ENCODE results near the gene UCN. TPM values are rescaled to one million over a fixed set of nuclear protein-coding genes. Genes with fewer than 3 reads are reported as not detected.

Gene UCN
- total RNA-seq, 6 donors from 2014 or later, result 2.6 to 81.7 (median 4.6) TPM

GRCh38 chr2:27261241-27261925, 46.9 kb downstream of the UCN start:
- Histone ChIP-seq H3K9me3 (no peaks in the 10 kb centered on the region), H3K27me3 (peaks cover 1 to 41% (median 28%) of the 10 kb centered on the region in 4 donors), H3K4me3 (no peak overlapping the region), H3K36me3 (no peaks in the 10 kb centered on the region), H3K27ac (no peak overlapping the region), H3K4me1 (peaks cover 33 to 43% (median 36%) of the 10 kb centered on the region in 4 donors)
- ATAC-seq (ENCODE audit: low FRiP score in 2 of 2), result no peak
- WGBS, 2 donors, result 41 to 66% methylated on average over 11 of the region's 11 CpGs
- no peak for DNase-seq
- TF ChIP-seq POLR2AphosphoS5 (IDR thresholded peaks at IDR 0.05) (no peak), POLR2A (IDR thresholded peaks at IDR 0.05) (no peak), CTCF (IDR thresholded peaks at IDR 0.05) (no peak), EP300 (IDR thresholded peaks at IDR 0.05) (no peak)

- 86% methylated on average over 8 of the region's 8 CpGs for WGBS, 2 donors
- Histone ChIP-seq H3K4me3 (no peak overlapping the region), H3K27ac (no peak overlapping the region), H3K4me1 (peaks cover 13 to 17% (median 15%) of the 10 kb centered on the region in 4 donors), H3K9me3 (no peaks in the 10 kb centered on the region), H3K27me3 (peaks cover 1 to 22% (median 19%) of the 10 kb centered on the region in 4 donors), H3K36me3 (no peaks in the 10 kb centered on the region)
- ATAC-seq (ENCODE audit: low FRiP score in 2 of 2) (no peak), DNase-seq (no peak)
- TF ChIP-seq POLR2AphosphoS5 (IDR thresholded peaks at IDR 0.05), result no peak
- no peak for TF ChIP-seq EP300 (IDR thresholded peaks at IDR 0.05)
- TF ChIP-seq POLR2A (IDR thresholded peaks at IDR 0.05), result no peak
- no peak for TF ChIP-seq CTCF (IDR thresholded peaks at IDR 0.05)
Measured at GRCh38 chr2:27258051-27258450, 50.2 kb downstream of the UCN start.

Other genes with a start within 250 kb of the UCN start
- gene OST4, start 236.8 kb downstream of the UCN start, total RNA-seq, result 100 to 1,000 TPM in 5 of 6 donors, 10 to 100 TPM in 1; 90.4 to 265 (median 176) TPM
- 100 to 1,000 TPM in 2 of 6 donors, 10 to 100 TPM in 4; 20.7 to 158 (median 49.0) TPM for gene EMILIN1, start 229.8 kb downstream of the UCN start, total RNA-seq
- gene KHK, start 221.7 kb downstream of the UCN start, total RNA-seq, result 10 to 100 TPM in 1 of 6 donors, 1 to 10 TPM in 5; 2.4 to 10.4 (median 6.3) TPM
- gene CGREF1, start 189.3 kb downstream of the UCN start, total RNA-seq, result 1 to 10 TPM in 2 of 6 donors, under 1 TPM in 1, not detected in 3; 0.79 to 1.2 (median 1.0) TPM
- under 1 TPM in 3 of 6 donors, not detected in 3; 0.10 to 0.30 (median 0.11) TPM for gene ABHD1, start 184.6 kb downstream of the UCN start, total RNA-seq
- gene PREB, start 173.8 kb downstream of the UCN start, total RNA-seq, result 100 to 1,000 TPM in 1 of 6 donors, 10 to 100 TPM in 5; 45.7 to 102 (median 66.0) TPM
- not detected for gene PRR30, start 169.0 kb downstream of the UCN start, total RNA-seq
- under 1 TPM in 2 of 6 donors, not detected in 4; 0.13 to 0.20 TPM for gene TCF23, start 159.4 kb downstream of the UCN start, total RNA-seq
- gene ATRAID, start 96.4 kb downstream of the UCN start, total RNA-seq, result 100 to 1,000 TPM in 4 of 6 donors, 10 to 100 TPM in 2; 53.4 to 126 (median 112) TPM
- gene SLC5A6, start 96.2 kb downstream of the UCN start, total RNA-seq, result 10 to 100 TPM; 13.6 to 29.6 (median 21.0) TPM
- 10 to 100 TPM; 19.8 to 66.0 (median 33.5) TPM for gene CAD, start 91.1 kb downstream of the UCN start, total RNA-seq
- 1 to 10 TPM in 4 of 6 donors, under 1 TPM in 2; 0.20 to 2.3 (median 1.2) TPM for gene SLC30A3, start 45.4 kb downstream of the UCN start, total RNA-seq
- not detected for gene DNAJC5G, start 33.0 kb downstream of the UCN start, total RNA-seq
- under 1 TPM in 1 of 6 donors, not detected in 5; 0.49 TPM for gene TRIM54, start 26.0 kb downstream of the UCN start, total RNA-seq
- gene MPV17, start 14.7 kb upstream of the UCN start, total RNA-seq, result 10 to 100 TPM; 51.2 to 99.3 (median 75.9) TPM
- 100 to 1,000 TPM in 1 of 6 donors, 10 to 100 TPM in 5; 43.9 to 104 (median 48.9) TPM for gene GTF3C2, start 48.3 kb upstream of the UCN start, total RNA-seq
- gene EIF2B4, start 61.9 kb upstream of the UCN start, total RNA-seq, result 10 to 100 TPM; 24.8 to 48.2 (median 29.8) TPM
- 100 to 1,000 TPM in 3 of 6 donors, 10 to 100 TPM in 3; 69.1 to 142 (median 113) TPM for gene SNX17, start 62.2 kb upstream of the UCN start, total RNA-seq
- 10 to 100 TPM in 5 of 6 donors, 1 to 10 TPM in 1; 9.3 to 31.4 (median 18.0) TPM for gene ZNF513, start 72.3 kb upstream of the UCN start, total RNA-seq
- gene PPM1G, start 101.1 kb upstream of the UCN start, total RNA-seq, result 10 to 100 TPM; 39.8 to 60.6 (median 55.3) TPM
- gene NRBP1, start 120.2 kb upstream of the UCN start, total RNA-seq, result 10 to 100 TPM; 46.5 to 81.5 (median 62.5) TPM
- gene KRTCAP3, start 133.9 kb upstream of the UCN start, total RNA-seq, result 10 to 100 TPM; 13.8 to 39.7 (median 31.0) TPM
- gene IFT172, start 181.3 kb upstream of the UCN start, total RNA-seq, result 10 to 100 TPM; 24.3 to 80.6 (median 29.8) TPM
- gene FNDC4, start 186.8 kb upstream of the UCN start, total RNA-seq, result 1 to 10 TPM in 5 of 6 donors, not detected in 1; 1.1 to 4.6 (median 2.6) TPM
- under 1 TPM in 2 of 6 donors, not detected in 4; 0.24 to 0.83 TPM for gene GCKR, start 188.4 kb upstream of the UCN start, total RNA-seq

Measured in upper lobe of left lung (tissue), 6 donors.